Measurements from ENCODE around the gene RANBP2. TPM values are rescaled to one million over a fixed set of nuclear protein-coding genes. Genes with fewer than 3 reads are reported as not detected.
"Not testable (repeated sequence)": the region's sequence is repeated elsewhere in the genome, so short reads cannot be mapped to it uniquely, and the experiment has no call there.

Gene RANBP2
- total and polyA plus RNA-seq, 10 donors = 7.4 to 86.7 (median 65.4) TPM

- intact Hi-C loops (cut with DNase I; ENCODE audit: low total_unique reads) = no loop called here
- Histone ChIP-seq H3K4me3 (no peak overlapping the region), H3K36me3 (no peaks in the 10 kb centered on the region), H3K4me1 (no peaks in the 10 kb centered on the region), H3K27ac (no peak overlapping the region), H3K27me3 (replicated peaks in 1 of 7) (no peaks in the 10 kb centered on the region), H3K9me3 (peaks cover 0 to 8% (median 4%) of the 10 kb centered on the region in 8 donors)
- no peak for DNase-seq
- TF ChIP-seq POLR2A (IDR thresholded peaks at IDR 0.05) (no peak), POLR2AphosphoS5 (IDR thresholded peaks at IDR 0.05) (no peak)
- TF ChIP-seq, protein P1, sequence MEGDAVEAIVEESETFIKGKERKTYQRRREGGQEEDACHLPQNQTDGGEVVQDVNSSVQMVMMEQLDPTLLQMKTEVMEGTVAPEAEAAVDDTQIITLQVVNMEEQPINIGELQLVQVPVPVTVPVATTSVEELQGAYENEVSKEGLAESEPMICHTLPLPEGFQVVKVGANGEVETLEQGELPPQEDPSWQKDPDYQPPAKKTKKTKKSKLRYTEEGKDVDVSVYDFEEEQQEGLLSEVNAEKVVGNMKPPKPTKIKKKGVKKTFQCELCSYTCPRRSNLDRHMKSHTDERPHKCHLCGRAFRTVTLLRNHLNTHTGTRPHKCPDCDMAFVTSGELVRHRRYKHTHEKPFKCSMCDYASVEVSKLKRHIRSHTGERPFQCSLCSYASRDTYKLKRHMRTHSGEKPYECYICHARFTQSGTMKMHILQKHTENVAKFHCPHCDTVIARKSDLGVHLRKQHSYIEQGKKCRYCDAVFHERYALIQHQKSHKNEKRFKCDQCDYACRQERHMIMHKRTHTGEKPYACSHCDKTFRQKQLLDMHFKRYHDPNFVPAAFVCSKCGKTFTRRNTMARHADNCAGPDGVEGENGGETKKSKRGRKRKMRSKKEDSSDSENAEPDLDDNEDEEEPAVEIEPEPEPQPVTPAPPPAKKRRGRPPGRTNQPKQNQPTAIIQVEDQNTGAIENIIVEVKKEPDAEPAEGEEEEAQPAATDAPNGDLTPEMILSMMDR (IDR thresholded peaks at IDR 0.05 in 8 of 11, conservative IDR thresholded peaks at IDR 0.05 in 3 of 11) = no peak
- 32 to 56% (median 44%) methylated on average over 2 of the region's 2 CpGs for WGBS, 5 donors
These were observed 17.5 kb upstream of the RANBP2 start for GRCh38 chr2:108701806-108702205.

DNA sequence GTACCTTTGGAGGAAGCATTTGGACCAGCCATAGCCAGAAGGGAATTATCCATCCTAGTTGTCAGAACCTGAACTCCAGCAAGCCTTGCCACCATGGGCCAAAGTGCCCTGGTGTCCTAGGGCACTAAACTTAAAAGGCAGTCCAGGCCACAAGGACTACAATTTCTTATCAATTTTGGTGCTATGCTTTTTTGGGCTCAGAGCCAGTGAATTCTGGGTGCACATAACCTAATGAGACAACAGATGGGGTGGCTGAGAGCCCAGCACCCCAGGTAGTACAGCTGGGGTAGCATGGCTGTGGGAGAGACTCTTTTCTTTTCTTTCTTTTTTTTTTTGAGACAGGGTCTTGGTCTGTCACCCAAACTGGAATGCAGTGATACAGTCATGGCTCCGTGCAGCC is 14.4 kb upstream of the RANBP2 start:
- DNase-seq = no peak
- intact Hi-C loops (cut with DNase I; ENCODE audit: low total_unique reads) = no loop called here
- Histone ChIP-seq H3K4me1 (no peaks in the 10 kb centered on the region), H3K27me3 (replicated peaks in 1 of 7) (no peaks in the 10 kb centered on the region), H3K9me3 (peaks cover 0 to 30% (median 21%) of the 10 kb centered on the region in 8 donors), H3K36me3 (no peaks in the 10 kb centered on the region), H3K4me3 (no peak overlapping the region), H3K27ac (no peak overlapping the region)
- TF ChIP-seq, protein P1 (IDR thresholded peaks at IDR 0.05 in 8 of 11, conservative IDR thresholded peaks at IDR 0.05 in 3 of 11) = no peak
- no peak for TF ChIP-seq POLR2AphosphoS5 (IDR thresholded peaks at IDR 0.05)
- TF ChIP-seq POLR2A (IDR thresholded peaks at IDR 0.05) = no peak
- 82 to 100% (median 89%) methylated on average over 1 of the region's 1 CpG for WGBS, 5 donors

DNA sequence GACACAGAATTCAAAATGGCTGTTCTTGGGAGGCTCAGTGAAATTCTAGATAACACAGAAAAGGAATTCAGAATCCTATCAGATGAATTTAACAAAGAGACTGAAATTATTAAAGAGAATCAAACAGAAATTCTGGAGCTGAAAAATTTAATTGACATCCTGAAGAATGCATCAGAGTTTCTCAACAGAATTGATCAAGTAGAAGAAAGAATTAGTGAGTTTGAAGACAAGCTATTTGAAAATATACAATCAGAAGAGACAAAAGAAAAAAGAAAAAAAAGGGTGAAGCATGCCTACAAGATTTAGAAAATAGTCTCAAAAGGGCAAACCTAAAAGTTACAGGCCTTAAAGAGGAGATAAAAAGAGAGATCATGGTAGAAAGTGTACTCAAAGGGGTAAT is 12.0 kb upstream of the RANBP2 start:
- intact Hi-C loops (cut with DNase I; ENCODE audit: low total_unique reads) = no loop called here
- no peak for DNase-seq
- Histone ChIP-seq H3K9me3 (peaks cover 0 to 30% (median 21%) of the 10 kb centered on the region in 8 donors), H3K27me3 (replicated peaks in 1 of 7) (no peaks in the 10 kb centered on the region), H3K36me3 (no peaks in the 10 kb centered on the region), H3K27ac (no peak overlapping the region), H3K4me1 (no peaks in the 10 kb centered on the region), H3K4me3 (no peak overlapping the region)
- TF ChIP-seq POLR2A (IDR thresholded peaks at IDR 0.05) = no peak
- TF ChIP-seq POLR2AphosphoS5 (IDR thresholded peaks at IDR 0.05) = no peak
- TF ChIP-seq, protein P1 (IDR thresholded peaks at IDR 0.05 in 8 of 11, conservative IDR thresholded peaks at IDR 0.05 in 3 of 11) = no peak

DNA sequence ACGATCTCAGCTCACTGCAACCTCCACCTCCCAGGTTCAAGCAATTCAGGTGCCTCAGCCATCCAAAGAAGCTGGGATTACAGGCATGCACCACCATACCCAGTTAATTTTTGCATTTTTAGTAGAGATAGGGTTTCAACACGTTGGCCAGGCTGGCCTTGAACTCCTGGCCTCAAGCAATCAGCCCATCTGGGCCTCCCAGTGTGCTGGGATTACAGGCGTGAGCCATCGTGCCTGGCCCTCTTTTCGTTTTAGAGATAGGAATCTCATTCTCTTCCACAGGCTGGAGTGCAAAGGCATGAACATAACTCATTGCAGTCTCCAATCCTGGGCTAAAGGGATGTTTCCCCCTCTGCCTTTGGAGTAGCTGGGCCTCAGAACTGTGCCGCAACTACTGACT is 2.3 kb upstream of the RANBP2 start:
- intact Hi-C loops (cut with DNase I; ENCODE audit: low total_unique reads); H3K9me3 ChIP-seq; DNase-seq; H3K27me3 ChIP-seq (replicated peaks in 1 of 7); H3K36me3 ChIP-seq; H3K4me3 ChIP-seq; H3K27ac ChIP-seq: not testable (repeated sequence)
- WGBS, 5 donors = 80 to 87% (median 83%) methylated on average over 6 of the region's 6 CpGs
- H3K4me1 ChIP-seq = peaks cover 8 to 29% (median 14%) of the 10 kb centered on the region in 6 donors

DNA sequence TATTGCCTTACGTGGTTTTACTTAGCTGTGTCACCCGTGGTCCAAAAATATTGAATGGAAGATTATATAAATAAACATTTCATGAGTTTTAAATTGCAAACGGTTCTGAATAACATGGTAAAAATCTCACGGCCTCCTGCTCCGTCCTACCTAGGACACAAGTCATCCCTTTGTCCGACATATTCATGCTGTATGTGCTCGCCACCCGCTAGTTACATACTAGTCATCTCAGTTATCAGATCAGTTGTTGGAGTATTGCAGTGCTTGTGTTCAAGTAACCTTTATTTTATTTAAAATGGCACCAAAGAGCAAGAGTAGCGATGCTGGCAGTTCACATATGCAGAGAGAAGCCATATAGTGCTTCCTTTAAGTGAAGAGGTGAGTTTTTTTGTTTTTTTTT is 6.8 kb downstream of the RANBP2 start:
- DNase-seq; H3K4me3 ChIP-seq; H3K9me3 ChIP-seq; H3K36me3 ChIP-seq; H3K27me3 ChIP-seq (replicated peaks in 1 of 7); intact Hi-C loops (cut with DNase I; ENCODE audit: low total_unique reads): not testable (repeated sequence)
- peaks cover 0 to 61% (median 27%) of the 10 kb centered on the region in 6 donors for H3K4me1 ChIP-seq
- H3K27ac ChIP-seq = peak overlapping the region in 1 of 8 donors; percentile 50
- WGBS, 5 donors = 84 to 90% (median 86%) methylated on average over 9 of the region's 9 CpGs

- DNase-seq; H3K4me3 ChIP-seq; H3K27me3 ChIP-seq (replicated peaks in 1 of 7); H3K9me3 ChIP-seq; intact Hi-C loops (cut with DNase I; ENCODE audit: low total_unique reads); H3K27ac ChIP-seq; H3K4me1 ChIP-seq: not testable (repeated sequence)
- 88 to 96% (median 92%) methylated on average over 6 of the region's 6 CpGs for WGBS, 5 donors
- peaks cover 0 to 81% (median 25%) of the 10 kb centered on the region in 6 donors for H3K36me3 ChIP-seq
These were observed 15.4 kb downstream of the RANBP2 start for GRCh38 chr2:108734656-108735055.

DNA sequence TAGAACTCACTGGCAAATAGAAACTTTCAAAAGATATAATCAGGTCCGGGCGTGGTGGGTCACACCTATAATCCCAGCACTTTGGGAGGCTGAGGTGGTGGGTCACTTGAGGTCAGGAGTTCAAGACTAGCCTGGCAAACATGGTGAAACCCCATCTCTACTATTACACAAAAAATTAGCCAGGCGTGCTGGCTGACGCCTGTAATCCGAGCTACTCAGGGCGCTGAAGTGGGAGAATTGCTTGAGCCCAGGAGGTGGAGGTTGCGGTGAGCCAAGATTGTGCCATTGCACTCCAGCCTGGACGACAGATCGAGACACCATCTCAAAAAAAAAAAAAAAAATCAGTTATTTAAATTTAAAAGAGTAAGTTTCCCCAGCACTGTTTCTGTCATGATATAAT is 38.7 kb downstream of the RANBP2 start:
- H3K9me3 ChIP-seq; H3K4me3 ChIP-seq; H3K27ac ChIP-seq; intact Hi-C loops (cut with DNase I; ENCODE audit: low total_unique reads); H3K4me1 ChIP-seq; DNase-seq; H3K27me3 ChIP-seq (replicated peaks in 1 of 7): not testable (repeated sequence)
- 94 to 99% (median 95%) methylated on average over 9 of the region's 9 CpGs for WGBS, 5 donors
- peaks cover 0 to 88% (median 35%) of the 10 kb centered on the region in 6 donors for H3K36me3 ChIP-seq

GRCh38 chr2:108762618-108763017 is 43.3 kb downstream of the RANBP2 start:
- DNase-seq; H3K27ac ChIP-seq; H3K4me1 ChIP-seq; H3K9me3 ChIP-seq; intact Hi-C loops (cut with DNase I; ENCODE audit: low total_unique reads); H3K4me3 ChIP-seq; H3K27me3 ChIP-seq (replicated peaks in 1 of 7): not testable (repeated sequence)
- peaks cover 5 to 82% (median 34%) of the 10 kb centered on the region in 6 donors for H3K36me3 ChIP-seq

Data from spleen (tissue), 11 donors.